Activated CD4-positive, alpha-beta T cell treated with anti-CD3 and anti-CD28 coated beads, Interleukin-2, amount 50 U/mL, for 48 hours (primary cell): ENCODE data around the gene XPO1.
A peak's percentile ranks its signal among the peaks of the same experiment; 100 is the strongest.
"Not testable (repeated sequence)": the region's sequence is repeated elsewhere in the genome, so short reads cannot be mapped to it uniquely, and the experiment has no call there.

Experiments used
- DNase-seq, 2 experiments: peaks; one replicate each; pipeline ENCODE4 v3.0.0-alpha.2; 2020

Gene XPO1

DNA sequence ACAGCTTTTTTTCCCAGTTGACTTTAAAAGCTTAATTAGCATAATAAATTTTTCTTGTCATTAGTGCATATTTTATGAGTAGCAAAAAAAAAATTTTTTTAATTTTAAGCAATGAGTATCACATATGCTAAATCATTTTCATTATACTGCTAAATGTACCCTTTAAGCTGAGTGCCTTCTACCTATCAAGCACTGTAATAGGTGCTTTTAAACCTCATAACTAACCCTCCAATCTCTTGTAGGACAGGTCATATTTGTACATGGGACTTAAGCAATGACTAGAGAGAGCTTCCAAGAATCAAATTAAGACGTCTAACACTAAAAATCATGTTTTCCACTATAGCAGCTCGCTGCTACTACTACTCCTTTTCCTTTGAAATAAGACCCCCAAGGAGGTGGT, 7.4 kb downstream of the XPO1 start:
- no peak for DNase-seq

- no peak for DNase-seq
Observed at GRCh38 chr2:61529944-61530735, 8.0 kb downstream of the XPO1 start.

- DNase-seq = no peak
Observed at GRCh38 chr2:61520261-61520660, 17.9 kb downstream of the XPO1 start.

GRCh38 chr2:61512768-61513398, 25.3 kb downstream of the XPO1 start:
- DNase-seq = no peak

DNA sequence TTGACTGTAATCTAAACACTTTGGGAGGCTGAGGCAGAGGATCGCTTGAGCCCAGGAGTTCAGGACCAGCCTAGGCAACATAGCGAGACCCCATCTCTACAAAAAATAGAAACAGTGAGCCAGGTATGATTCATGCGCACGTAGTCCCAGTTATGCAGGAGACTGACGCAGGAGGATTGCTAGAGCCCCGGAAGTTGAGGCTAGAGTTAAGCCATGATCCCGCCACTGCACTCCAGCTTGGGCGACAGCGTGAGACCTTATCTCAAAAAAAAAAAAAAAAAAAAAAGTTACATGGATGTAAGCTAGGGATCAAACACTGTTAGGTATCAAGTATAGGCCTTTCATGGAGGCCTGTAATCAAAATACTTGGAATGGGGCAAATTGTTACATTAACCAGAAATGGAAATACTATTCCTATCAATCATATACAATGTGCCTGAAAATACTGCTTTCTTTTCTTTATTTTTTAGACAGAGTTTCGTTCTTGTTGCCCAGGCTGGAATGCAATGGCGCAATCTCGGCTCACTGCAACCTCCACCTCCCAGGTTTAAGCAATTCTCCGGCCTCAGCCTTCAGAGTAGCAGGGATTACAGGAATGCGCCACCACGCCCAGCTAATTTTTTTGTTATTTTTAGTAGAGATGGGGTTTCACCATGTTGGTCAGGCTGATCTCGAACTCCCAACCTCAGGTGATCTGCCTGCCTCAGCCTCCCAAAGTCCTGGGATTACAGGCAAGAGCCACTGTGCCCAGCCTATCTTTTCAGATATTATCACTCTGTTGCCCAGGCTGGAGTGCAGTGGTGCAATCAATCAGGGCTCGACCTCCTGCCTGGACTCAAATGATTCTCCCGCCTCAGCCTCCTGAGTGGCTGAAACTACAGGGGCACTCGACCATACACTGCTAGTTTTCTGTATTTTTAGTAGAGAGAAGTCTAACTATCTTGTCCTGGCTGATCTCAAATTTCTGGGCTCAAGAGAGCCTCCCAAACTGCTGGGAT, 27.2 kb downstream of the XPO1 start:
- DNase-seq = no peak

GRCh38 chr2:61504949-61505348, 33.2 kb downstream of the XPO1 start:
- DNase-seq = no peak

DNA sequence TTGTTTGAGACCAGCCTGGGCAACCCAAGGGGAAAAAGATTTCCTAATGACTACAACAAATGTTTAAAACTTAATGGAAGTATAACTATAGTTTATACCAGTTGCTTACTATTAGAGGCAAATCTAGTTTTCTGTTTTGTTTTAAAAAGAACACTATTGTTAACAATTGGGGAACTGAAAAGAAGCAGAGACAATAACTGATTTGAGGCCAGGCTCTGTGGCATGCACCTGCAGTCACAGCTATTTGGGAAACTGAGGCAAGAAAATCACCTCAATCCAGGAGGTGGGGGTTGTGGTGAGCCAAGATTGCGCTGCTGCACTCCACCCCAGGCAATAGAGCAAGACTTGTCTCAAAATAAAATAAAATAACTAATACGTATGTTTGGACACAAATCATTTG, 39.1 kb downstream of the XPO1 start:
- no peak for DNase-seq

- DNase-seq = peak in 1 of 2 experiments; percentile 23
Observed at GRCh38 chr2:61493523-61493942, 44.6 kb downstream of the XPO1 start.

DNA sequence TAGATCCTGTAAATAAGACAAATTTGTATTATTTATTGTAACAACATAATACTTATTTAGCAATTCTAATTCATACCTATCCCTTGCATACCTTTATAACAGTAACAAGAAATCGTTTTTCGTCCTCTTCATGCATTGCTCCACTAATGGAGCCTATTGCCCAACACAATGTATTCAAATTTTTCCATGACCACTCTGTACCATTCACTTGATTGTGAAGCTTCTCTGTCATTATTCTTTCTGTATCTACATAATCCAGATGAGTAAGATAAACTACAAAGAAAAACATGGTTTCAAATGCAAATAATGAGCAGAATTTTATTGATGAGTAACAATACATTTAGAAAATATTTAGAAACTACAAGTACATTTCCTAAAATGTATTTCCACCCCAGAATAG, 45.7 kb downstream of the XPO1 start:
- DNase-seq = no peak

GRCh38 chr2:61485281-61485680, 52.9 kb downstream of the XPO1 start:
- DNase-seq = no peak

- DNase-seq = no peak
Observed at GRCh38 chr2:61478086-61478485, 60.1 kb downstream of the XPO1 start.

DNA sequence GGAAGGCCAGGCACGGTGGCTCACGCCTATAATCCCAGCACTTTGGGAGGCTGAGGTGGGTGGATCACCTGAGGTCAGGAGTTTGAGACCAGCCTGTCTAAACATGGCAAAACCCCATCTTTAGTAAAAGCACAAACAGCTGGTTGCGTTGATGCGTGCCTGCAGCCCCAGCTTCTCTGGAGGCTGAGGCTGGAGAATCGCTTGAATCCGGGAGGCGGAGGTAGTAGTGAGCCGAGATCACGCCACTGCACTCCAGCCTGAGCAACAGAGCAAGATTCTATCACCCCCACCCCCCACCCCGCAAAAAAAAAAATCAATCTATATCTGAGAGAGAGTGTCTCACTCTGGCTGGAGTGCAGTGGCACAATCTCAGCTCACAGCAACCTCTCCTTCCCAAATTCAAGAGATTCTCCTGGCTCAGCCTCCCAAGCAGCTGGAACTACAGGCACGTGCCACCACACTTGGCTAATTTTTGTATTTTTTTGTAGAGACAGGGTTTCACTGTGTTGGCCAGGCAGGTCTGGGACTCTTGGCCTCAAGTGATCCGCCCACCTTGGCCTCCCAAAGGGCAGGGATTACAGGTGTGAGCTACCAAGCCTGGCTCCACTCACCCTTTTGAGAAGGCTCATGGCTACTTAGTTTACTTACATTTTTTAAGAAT, 61.1 kb downstream of the XPO1 start:
- not testable (repeated sequence) for DNase-seq

GRCh38 chr2:61471905-61472805, 66.0 kb downstream of the XPO1 start:
- DNase-seq = peak in 1 of 2 experiments; percentile 20

DNA sequence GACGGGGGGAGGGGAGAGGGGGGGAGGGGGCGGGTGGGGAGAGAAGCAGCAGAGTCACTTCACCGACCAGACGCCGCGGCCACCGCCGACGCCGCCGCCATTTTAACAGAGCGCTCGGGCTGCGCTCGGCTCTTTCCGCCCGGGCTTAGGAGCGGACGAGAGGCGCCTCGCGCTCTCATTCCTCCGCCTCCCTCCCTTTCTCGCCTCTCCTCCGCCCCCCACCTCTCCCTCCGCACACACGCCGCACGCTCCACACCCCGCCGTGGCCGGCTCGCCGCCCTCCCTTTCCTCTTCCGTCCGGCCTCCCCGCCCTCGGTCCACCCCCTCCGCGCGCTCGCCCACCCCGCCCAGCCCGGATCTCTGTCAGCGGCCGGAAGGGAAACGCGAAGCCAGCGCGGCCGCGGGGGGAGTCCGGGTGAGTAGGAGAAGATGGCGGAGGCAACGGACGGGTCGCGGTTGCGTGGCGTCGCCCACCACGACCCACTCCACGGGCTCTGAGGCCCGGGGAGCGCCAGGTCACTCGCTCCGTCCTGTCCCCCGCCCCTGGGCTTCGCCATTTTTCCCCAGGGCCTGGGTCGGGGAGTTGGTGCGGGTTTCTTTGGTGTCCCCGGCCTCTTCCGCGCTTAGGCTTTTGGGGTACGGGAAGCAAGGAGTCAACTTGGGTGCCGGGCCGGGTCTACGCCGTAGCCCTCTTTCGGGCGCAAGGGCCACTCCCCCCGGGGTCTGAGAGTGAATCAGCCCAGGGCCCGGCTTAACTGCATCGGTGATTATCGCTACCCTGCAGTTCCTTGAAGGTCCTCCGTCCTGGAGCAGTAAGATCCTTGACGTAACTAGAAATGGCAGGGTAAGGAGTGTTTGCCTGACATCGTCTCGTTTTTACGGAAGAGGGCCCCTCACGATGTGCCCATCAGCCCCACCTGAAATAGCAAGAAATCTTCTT, 66.9 kb downstream of the XPO1 start, which contains the start of gene USP34:
Gene USP34 (minus strand): TSS at position 123 of the 940 bp plus-strand sequence. CDS start 395 bp downstream, outside the sequence.
- peak; percentile 91 to 92 for DNase-seq

DNA sequence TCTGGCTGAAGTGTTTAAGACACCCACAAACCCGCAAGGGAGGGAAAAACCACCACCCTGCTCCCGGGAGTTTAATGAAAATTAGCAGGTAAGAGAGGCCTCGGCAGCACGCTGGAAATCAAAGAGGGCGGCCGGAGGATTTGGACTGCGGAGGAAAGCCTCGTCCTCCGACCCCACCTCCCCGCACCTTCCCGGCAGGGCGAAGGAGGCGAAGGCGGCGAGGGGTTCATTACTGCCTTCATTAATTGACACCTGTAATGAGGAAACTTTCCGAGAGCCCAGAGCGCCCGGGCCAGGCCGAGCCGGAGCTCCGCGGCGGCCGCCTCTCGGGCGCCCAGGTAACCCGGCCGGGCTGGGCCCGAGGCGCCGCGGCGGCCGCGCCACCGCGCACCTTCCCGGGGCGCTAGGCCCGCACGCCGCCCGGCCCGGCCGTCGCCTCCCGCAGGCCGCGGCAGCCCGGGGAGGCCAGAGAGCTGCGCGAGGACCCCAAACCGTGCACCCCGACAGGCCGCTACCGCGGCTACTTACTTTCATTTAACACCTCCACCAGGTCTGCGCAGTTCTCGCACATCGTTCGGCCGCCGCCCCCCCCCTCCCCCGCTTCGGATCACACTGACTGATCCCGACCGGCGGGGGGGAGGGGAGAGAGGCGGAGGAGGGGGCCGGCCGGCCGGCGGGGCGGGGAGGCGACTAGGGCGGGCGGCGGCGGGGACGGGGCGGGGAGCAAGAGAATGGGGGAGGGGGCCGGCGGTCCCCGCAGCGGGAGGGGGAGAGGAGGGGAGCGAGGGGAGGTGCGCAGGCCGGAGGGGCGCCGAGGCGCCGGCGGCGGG, 67.8 kb downstream of the XPO1 start:
- DNase-seq = peak; percentile 87 to 88

- no peak for DNase-seq
Observed at GRCh38 chr2:61469424-61470121, 68.6 kb downstream of the XPO1 start.

- not testable (repeated sequence) for DNase-seq
Observed at GRCh38 chr2:61468231-61468630, 69.9 kb downstream of the XPO1 start.

DNA sequence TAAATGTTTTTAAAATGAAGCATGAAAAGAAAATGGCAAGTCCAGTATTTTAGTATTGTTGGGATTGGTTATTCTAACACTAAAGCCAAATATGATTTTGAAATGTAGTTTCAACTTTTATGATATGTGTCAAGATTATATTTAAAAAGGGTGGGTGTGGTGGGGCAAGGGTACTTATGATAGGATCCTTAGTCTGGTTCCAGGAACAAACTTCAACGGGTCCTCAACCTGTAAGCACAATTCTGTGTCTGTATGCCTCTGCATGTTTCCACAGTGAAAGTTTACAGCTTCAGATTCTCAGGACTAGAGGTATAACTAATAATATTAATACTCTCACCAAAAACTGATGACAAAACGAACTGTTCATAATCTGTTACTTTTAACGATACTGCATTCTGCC, 73.1 kb downstream of the XPO1 start:
- no peak for DNase-seq
